ENCODE results near the gene SACM1L. TPM values are rescaled to one million over a fixed set of nuclear protein-coding genes. Genes with fewer than 3 reads are reported as not detected.
A peak's percentile ranks its signal among the peaks of the same experiment; 100 is the strongest.
"Not testable (repeated sequence)": the region's sequence is repeated elsewhere in the genome, so short reads cannot be mapped to it uniquely, and the experiment has no call there.

The SACM1L gene
- polyA plus RNA-seq, 3 donors, result 11.6 to 27.0 (median 20.9) TPM

DNA sequence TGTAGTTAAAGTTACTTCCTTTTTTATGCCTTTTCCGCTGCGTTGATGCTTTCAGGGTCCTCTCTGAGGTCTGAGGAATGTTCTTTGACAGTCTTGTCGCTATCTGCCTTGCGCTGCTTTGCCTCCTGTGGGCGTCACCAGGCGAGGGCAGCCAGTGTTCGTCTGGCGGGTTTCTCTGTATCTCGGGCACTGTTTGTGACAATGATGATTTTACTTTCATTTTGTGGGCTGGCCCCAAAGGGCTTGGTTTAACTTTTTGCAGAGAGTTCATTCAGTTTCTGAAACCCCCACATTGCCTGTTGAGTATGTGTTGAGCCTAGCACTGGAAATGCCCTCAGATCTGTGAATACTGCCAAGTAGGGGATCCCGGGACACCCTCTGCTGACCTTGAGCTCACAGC, 24.6 kb upstream of the SACM1L start:
- 21 to 31% (median 26%) methylated on average over 10 of the region's 10 CpGs for WGBS, 3 donors
- no peak overlapping the region for H3K27ac ChIP-seq (ENCODE audit: low read depth, low read length)

DNA sequence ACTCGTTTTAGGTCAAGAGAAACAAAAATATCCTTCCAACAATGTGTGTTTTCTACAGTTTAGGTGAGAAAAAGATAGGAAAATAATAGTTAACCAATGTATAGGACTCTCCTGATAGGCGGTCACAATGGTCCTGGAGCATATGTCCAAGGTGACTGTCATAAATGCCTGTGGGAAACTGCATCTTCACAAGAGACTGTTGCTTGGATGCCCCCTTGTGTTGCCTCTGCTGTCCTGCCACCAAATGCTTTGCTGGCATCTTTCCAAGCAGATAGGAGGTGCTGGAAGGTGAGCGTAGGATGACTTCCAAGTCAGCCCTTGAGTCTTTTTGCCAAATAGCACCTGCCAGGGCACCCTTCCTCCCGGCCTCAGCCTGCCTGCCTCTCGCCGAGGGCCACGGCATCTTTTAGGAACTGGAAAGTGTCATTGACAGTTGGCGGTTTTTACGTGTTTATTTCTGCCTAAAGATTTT, 24.1 kb upstream of the SACM1L start:
- H3K27ac ChIP-seq (ENCODE audit: low read depth, low read length), result no peak overlapping the region
- 39 to 68% (median 57%) methylated on average over 9 of the region's 9 CpGs for WGBS, 3 donors

- 48 to 63% (median 51%) methylated on average over 8 of the region's 8 CpGs for WGBS, 3 donors
- no peak overlapping the region for H3K27ac ChIP-seq (ENCODE audit: low read depth, low read length)
Observed at GRCh38 chr3:45666757-45667431, 22.3 kb upstream of the SACM1L start.

- WGBS, 3 donors, result 78 to 92% (median 85%) methylated on average over 1 of the region's 1 CpG
- H3K27ac ChIP-seq (ENCODE audit: low read depth, low read length), result no peak overlapping the region
Observed at GRCh38 chr3:45667569-45667934, 21.6 kb upstream of the SACM1L start.

DNA sequence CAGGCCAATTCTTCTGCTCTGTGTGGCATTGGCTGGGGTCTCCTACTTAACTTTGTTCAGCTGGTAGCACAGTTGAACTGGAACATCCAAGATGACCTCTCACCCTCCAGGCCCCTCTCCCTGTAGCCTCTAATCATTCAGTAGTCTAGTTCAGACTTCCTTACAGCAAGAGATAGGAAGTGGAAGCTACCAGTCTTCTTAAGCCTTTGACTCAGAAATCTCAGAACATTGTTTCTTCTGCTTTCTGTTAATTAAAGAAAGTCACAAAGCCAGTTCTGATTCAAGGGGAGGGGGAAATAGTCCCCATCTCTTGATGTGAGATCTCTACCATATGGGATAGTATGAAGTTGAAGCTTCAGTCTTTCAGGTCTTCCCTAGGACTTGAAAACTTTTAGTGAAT, 18.8 kb upstream of the SACM1L start:
- H3K27ac ChIP-seq (ENCODE audit: low read depth, low read length), result no peak overlapping the region

DNA sequence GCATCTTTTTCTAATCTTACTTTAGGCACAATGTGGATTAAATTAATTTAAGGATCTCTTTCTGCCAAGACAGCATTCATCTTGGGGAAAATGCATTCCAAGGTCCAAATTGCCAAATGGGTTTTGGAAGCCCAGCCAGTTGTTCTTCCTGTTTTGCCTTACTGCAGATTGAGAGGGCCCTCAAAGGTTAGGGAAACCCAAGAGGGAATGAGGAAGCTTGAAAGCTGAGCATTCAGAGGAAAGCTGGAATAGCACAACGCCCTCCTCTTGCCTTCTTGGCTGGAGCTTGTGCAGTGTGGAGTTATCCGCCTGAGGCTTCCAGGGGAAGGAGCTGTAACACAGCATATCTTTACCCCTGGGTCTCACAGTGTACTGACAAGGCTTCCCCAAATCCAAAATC, 18.2 kb upstream of the SACM1L start:
- WGBS, 3 donors, result 43 to 69% (median 52%) methylated on average over 2 of the region's 2 CpGs
- H3K27ac ChIP-seq (ENCODE audit: low read depth, low read length), result no peak overlapping the region

GRCh38 chr3:45673273-45673672, 15.9 kb upstream of the SACM1L start:
- 96 to 98% (median 96%) methylated on average over 2 of the region's 2 CpGs for WGBS, 3 donors

GRCh38 chr3:45676325-45677032, 12.7 kb upstream of the SACM1L start:
- H3K27ac ChIP-seq (ENCODE audit: low read depth, low read length), result peak overlapping the region; percentile 8
- 37 to 70% (median 43%) methylated on average over 7 of the region's 7 CpGs for WGBS, 3 donors

More at GRCh38 chr3:45673273-45673672, 15.9 kb upstream of the SACM1L start:
- no peak overlapping the region for H3K27ac ChIP-seq (ENCODE audit: low read depth, low read length)

DNA sequence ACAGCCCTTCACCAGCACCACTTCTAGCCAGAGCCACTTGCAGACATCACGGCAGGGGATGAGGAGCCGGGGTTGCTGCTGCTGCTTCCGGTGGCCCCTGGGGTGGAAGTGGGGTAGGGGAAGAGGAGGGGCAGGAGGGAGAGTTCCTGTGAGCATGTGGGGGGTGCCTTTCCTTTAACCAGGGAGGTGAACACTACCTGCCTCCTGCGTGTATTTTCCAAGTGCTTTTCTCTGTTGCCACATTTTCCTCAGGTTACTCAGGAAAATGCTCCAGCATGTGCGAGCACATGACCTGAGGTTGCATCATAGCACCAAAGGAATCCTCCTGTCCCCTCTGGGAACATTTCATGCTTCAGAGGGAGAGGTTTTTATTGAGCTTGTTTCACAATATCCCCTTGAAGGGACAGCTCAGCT, 12.2 kb upstream of the SACM1L start:
- 22 to 61% (median 28%) methylated on average over 5 of the region's 5 CpGs for WGBS, 3 donors

GRCh38 chr3:45677841-45678240, 11.4 kb upstream of the SACM1L start:
- 84 to 95% (median 88%) methylated on average over 10 of the region's 10 CpGs for WGBS, 3 donors
- H3K27ac ChIP-seq (ENCODE audit: low read depth, low read length), result no peak overlapping the region

More for the DNA sequence above, 12.2 kb upstream of the SACM1L start:
- H3K27ac ChIP-seq (ENCODE audit: low read depth, low read length), result peak overlapping the region; percentile 8

DNA sequence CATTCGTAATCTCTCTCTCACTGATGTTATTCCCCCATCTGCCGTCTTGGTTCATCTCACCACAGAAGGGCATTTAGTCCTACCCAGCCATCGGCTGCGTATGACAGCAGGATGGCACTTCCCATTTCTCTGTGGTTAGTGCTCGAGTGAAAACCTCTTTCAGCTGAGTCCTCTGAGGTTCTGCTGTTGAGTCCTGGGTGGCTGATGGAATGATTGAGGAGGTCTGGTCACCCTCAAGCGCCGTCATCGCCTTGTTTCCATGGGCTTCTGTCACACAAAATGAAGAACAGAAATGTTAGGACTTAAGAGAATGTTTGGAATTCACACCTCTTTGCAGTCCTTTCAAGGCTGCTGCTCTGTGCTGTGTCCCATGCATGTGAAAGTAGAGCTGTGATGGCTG, 9.4 kb upstream of the SACM1L start:
- H3K27ac ChIP-seq (ENCODE audit: low read depth, low read length), result no peak overlapping the region
- WGBS, 3 donors, result 69 to 87% (median 77%) methylated on average over 8 of the region's 8 CpGs

DNA sequence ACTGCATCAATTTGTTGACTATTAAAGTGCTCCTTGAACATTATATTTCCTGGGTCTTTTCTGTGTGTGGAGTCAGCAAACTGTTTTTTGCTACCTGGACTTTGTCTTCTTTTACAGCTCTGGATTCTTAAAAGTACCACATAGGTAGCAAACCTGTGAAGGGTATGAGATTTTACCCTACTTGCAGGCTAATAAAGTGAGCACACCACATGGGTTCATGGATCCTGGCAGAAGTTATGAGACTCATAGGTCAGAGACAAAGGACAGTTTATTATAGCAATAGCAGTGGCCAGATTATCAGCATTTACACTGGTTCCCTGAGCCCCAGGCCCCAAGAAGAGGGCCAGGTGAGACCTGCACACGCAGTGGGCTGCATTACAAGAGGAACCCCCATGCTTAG, 8.0 kb upstream of the SACM1L start:
- WGBS, 3 donors, result 97 to 100% (median 100%) methylated on average over 1 of the region's 1 CpG
- no peak overlapping the region for H3K27ac ChIP-seq (ENCODE audit: low read depth, low read length)

DNA sequence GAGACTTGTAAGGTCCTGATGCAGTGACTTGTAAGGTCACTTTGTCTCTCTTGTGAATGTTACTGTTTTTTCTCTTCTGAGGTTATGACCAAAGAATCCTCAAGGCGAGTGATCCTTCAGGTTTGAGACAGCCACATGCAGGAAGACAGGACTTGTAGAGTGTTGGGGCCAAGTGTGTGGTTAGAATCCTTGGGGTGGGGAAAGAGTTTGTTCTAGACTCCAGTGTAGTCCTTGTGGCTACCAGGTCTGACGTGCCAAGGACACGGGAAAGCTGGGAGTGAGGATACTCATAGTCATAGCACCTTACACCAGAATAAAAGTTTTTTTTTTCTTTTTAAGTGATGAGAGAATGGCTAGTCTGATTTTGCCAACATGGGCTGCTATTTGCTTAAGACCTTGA, 7.3 kb upstream of the SACM1L start:
- H3K27ac ChIP-seq (ENCODE audit: low read depth, low read length), result no peak overlapping the region
- 95 to 97% (median 96%) methylated on average over 3 of the region's 3 CpGs for WGBS, 3 donors

- 91 to 100% (median 98%) methylated on average over 2 of the region's 2 CpGs for WGBS, 3 donors
Observed at GRCh38 chr3:45682311-45682710, 6.9 kb upstream of the SACM1L start.

GRCh38 chr3:45682786-45683185, 6.4 kb upstream of the SACM1L start:
- no peak overlapping the region for H3K27ac ChIP-seq (ENCODE audit: low read depth, low read length)
- 66 to 90% (median 86%) methylated on average over 5 of the region's 5 CpGs for WGBS, 3 donors

More at GRCh38 chr3:45682311-45682710, 6.9 kb upstream of the SACM1L start:
- no peak overlapping the region for H3K27ac ChIP-seq (ENCODE audit: low read depth, low read length)

- no peak overlapping the region for H3K27ac ChIP-seq (ENCODE audit: low read depth, low read length)
- 70 to 78% (median 70%) methylated on average over 13 of the region's 13 CpGs for WGBS, 3 donors
Observed at GRCh38 chr3:45683417-45684326, 5.5 kb upstream of the SACM1L start.

- 39 to 59% (median 52%) methylated on average over 12 of the region's 12 CpGs for WGBS, 3 donors
- no peak overlapping the region for H3K27ac ChIP-seq (ENCODE audit: low read depth, low read length)
Observed at GRCh38 chr3:45684327-45684892, 4.8 kb upstream of the SACM1L start.

GRCh38 chr3:45685722-45686121, 3.5 kb upstream of the SACM1L start:
- not testable (repeated sequence) for H3K27ac ChIP-seq (ENCODE audit: low read depth, low read length)
- 51 to 80% (median 64%) methylated on average over 1 to 4 of the region's 4 CpGs for WGBS, 3 donors

DNA sequence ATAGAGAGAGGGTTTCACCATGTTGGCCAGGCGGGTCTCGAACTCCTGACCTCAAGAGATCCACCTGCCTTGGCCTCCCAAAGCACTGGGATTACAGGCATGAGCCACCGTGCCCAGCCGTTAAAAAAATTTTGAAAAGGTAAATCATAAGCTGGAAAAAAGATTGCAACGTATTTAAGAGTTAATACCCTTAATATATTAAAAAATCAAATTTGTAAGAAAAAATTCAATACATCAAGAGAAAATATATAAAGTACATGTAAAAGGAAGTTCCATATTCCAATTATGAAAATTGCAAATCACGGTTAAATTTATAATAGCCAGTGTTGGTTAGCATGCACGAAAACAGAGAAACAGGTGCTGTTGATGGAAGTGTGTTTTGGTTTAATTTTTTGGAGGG, 2.3 kb upstream of the SACM1L start:
- WGBS, 3 donors, result 89 to 92% (median 90%) methylated on average over 7 of the region's 7 CpGs
- no peak overlapping the region for H3K27ac ChIP-seq (ENCODE audit: low read depth, low read length)
